Measurements from ENCODE around the gene KLHL13. TPM values are rescaled to one million over a fixed set of nuclear protein-coding genes. Genes with fewer than 3 reads are reported as not detected.

Gene KLHL13
- total and polyA plus RNA-seq, 2 of the 8 experiments (the other 6 are each of a cell fraction or from before 2014, with no cell fraction given), result 6.4 to 12.8 TPM

GRCh38 chrX:118108304-118108703, 8.3 kb downstream of the KLHL13 start (continued):
- TF ChIP-seq POU5F1 (IDR thresholded peaks at IDR 0.05; ENCODE audit: low read depth, low read length) (no peak), RFX5 (IDR thresholded peaks at IDR 0.05; ENCODE audit: borderline replicate concordance, low read depth, low read length) (no peak), CEBPB (IDR thresholded peaks at IDR 0.05; ENCODE audit: low read depth, low read length) (no peak), BCL11A (IDR thresholded peaks at IDR 0.05; ENCODE audit: low read depth in 2 of 2, low read length in 2 of 2) (no peak), EP300 (IDR thresholded peaks at IDR 0.05; ENCODE audit: borderline replicate concordance in 1 of 2, low read depth in 2 of 2, low read length in 2 of 2) (no peak), GABPA (IDR thresholded peaks at IDR 0.05; ENCODE audit: borderline replicate concordance, insufficient read depth, low read length) (no peak)

Measured in H1 (cell line).